OCI-LY1 (cell line): ENCODE results near the gene BMP7.

Experiments
- EZH2 ChIP-seq: fragments of 200-600 bp; sonication (generic), shearing (Covaris generic); IDR thresholded peaks from 2 replicates; pipeline ENCODE4 v1.8.0; 2017; ENCODE audit warnings: borderline replicate concordance, mixed run types, mild to moderate bottlenecking, antibody characterized with exemption, low read length, moderate library complexity, mixed read lengths
- TF ChIP-seq, protein P1 (sequence below): fragments of 200-600 bp; sonication (generic), shearing (Covaris generic); IDR thresholded peaks from 2 replicates; pipeline ENCODE4 v1.5.1; 2017; ENCODE audit warnings: mild to moderate bottlenecking, antibody characterized with exemption, low read length, moderate library complexity, mixed read lengths

- TF ChIP-seq, protein P1, sequence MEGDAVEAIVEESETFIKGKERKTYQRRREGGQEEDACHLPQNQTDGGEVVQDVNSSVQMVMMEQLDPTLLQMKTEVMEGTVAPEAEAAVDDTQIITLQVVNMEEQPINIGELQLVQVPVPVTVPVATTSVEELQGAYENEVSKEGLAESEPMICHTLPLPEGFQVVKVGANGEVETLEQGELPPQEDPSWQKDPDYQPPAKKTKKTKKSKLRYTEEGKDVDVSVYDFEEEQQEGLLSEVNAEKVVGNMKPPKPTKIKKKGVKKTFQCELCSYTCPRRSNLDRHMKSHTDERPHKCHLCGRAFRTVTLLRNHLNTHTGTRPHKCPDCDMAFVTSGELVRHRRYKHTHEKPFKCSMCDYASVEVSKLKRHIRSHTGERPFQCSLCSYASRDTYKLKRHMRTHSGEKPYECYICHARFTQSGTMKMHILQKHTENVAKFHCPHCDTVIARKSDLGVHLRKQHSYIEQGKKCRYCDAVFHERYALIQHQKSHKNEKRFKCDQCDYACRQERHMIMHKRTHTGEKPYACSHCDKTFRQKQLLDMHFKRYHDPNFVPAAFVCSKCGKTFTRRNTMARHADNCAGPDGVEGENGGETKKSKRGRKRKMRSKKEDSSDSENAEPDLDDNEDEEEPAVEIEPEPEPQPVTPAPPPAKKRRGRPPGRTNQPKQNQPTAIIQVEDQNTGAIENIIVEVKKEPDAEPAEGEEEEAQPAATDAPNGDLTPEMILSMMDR = no peak
- TF ChIP-seq EZH2 = no peak
Measured at GRCh38 chr20:57189713-57190112, 76.7 kb downstream of the BMP7 start.
